ENCODE data around the gene STARD13.
"Not testable (repeated sequence)": the region's sequence is repeated elsewhere in the genome, so short reads cannot be mapped to it uniquely, and the experiment has no call there.

The STARD13 gene

DNA sequence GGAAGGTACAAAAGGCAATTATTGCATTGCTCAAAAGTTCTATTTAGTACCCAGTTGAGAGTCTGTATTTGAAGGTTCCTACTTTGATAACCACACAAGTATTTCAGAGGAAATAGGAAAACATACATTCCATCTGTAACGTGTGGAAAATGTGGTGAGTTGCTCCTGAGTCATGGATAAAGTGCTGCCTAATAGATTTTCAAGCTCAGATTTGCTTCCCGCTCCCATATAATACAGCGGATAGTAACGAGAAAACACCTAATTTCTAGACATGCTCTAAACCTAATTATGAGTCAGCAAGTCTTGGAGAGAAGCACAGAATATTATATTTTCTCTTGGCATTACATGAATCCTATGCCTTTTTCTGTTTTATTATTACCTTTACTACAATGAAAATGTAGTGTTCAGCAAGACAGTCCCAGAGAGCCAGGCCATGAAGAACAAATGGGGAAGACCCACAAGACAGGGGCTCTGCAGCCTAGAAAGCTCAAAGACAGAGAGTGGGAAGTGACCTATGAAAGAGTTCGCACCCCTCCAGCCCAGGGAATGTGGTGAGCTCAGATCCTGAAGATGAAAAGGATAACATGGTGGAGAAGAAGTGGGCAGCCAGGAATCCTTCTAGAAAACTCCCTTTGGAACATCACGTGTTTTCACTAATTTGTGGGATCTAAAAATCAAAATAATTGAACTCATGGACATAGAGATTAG lies 116.1 kb downstream of the STARD13 start:
- Histone ChIP-seq H3K27me3 (ENCODE audit: control insufficient read depth, insufficient read depth, low read length, poor library complexity, severe bottlenecking) (no peaks in the 10 kb centered on the region), H3K4me1 (ENCODE audit: control insufficient read depth, insufficient read depth, low read length) (no peaks in the 10 kb centered on the region), H3K27ac (ENCODE audit: insufficient read depth, low read depth, low read length, poor library complexity, severe bottlenecking) (no peak overlapping the region), H3K36me3 (ENCODE audit: control insufficient read depth, insufficient read depth, low read length) (no peaks in the 10 kb centered on the region), H3K9me3 (ENCODE audit: control insufficient read depth, low read length) (no peaks in the 10 kb centered on the region), H3K4me3 (ENCODE audit: insufficient read depth, low read depth, low read length) (no peak overlapping the region)
- WGBS, 2 experiments, result 94 to 95% methylated on average over 6 of the region's 6 CpGs

DNA sequence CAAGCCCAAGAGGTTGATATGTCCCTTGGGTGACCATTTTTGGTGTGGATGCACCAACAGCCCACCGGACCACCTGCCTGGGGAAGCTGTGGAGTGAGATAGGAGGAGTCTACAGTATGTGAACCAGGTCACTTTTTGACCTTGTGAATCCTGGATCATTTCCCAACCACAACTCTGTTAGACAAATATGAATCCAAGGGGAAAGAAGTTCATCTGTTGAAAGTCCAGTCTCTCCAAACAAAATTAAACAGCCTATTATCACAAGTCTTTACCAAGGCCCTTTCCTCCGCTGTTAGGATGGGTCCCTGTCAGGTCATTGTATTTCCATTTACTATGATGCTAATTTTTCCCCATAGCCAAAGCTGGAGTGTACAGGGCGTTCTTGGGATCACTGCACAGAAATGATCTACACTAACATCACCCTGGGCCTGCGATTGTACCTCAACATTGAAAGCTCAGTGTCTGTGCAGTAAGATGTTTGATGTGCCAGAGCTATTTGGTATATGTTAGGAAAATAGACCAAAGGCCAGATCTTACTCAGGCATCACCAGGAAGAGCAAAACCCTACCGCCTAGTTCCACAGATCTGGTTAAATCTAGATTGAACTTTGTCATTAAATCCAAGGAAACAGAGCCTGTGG lies 117.1 kb downstream of the STARD13 start:
- H3K9me3 ChIP-seq (ENCODE audit: control insufficient read depth, low read length), result no peaks in the 10 kb centered on the region
- H3K27me3 ChIP-seq (ENCODE audit: control insufficient read depth, insufficient read depth, low read length, poor library complexity, severe bottlenecking), result no peaks in the 10 kb centered on the region
- no peak overlapping the region for H3K27ac ChIP-seq (ENCODE audit: insufficient read depth, low read depth, low read length, poor library complexity, severe bottlenecking)
- H3K4me1 ChIP-seq (ENCODE audit: control insufficient read depth, insufficient read depth, low read length), result no peaks in the 10 kb centered on the region
- 89 to 96% methylated on average over 5 of the region's 5 CpGs for WGBS, 2 experiments
- no peaks in the 10 kb centered on the region for H3K36me3 ChIP-seq (ENCODE audit: control insufficient read depth, insufficient read depth, low read length)
- H3K4me3 ChIP-seq (ENCODE audit: insufficient read depth, low read depth, low read length), result no peak overlapping the region

DNA sequence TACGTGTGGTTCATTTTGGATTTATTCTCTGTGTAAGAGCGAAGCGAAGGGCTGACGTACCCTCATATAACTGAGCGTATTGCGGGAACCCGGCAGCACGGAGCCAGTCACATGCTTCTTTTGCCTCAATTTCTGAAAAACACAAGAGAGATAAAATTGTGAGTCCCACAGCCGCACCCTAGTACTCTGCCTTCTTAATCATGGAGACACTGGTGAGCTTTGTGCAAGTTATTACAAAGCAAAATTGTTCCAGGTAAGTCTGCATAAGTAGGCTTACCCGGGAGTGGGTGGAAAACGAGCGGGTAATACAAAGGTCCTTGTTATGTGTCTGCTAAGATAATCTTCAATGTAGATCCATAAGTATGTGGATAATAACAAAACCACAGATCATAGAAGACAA lies 118.1 kb downstream of the STARD13 start:
- Histone ChIP-seq H3K9me3 (ENCODE audit: control insufficient read depth, low read length) (no peaks in the 10 kb centered on the region), H3K27ac (ENCODE audit: insufficient read depth, low read depth, low read length, poor library complexity, severe bottlenecking) (no peak overlapping the region), H3K27me3 (ENCODE audit: control insufficient read depth, insufficient read depth, low read length, poor library complexity, severe bottlenecking) (no peaks in the 10 kb centered on the region), H3K4me3 (ENCODE audit: insufficient read depth, low read depth, low read length) (no peak overlapping the region), H3K36me3 (ENCODE audit: control insufficient read depth, insufficient read depth, low read length) (no peaks in the 10 kb centered on the region), H3K4me1 (ENCODE audit: control insufficient read depth, insufficient read depth, low read length) (no peaks in the 10 kb centered on the region)
- 90 to 93% methylated on average over 12 of the region's 12 CpGs for WGBS, 2 experiments

DNA sequence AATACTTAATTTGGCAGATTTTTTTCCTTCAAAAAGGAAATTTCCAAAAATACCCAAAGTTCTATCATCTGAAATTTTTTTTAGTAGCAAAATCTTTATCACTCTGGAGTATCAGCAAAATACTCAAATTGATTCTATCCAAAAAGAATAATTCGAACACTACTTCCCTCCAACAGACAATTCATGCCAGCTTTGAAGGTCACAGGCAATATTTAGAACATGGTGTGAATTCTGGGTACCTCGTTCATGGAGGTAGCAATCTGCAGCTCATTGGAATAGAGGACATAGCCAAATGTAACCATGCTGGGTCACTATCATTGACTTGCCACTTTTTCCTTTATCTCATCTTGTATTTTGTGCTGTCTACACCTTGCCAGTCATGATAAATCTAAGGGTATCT lies 119.8 kb downstream of the STARD13 start:
- Histone ChIP-seq H3K9me3 (ENCODE audit: control insufficient read depth, low read length) (no peaks in the 10 kb centered on the region), H3K27ac (ENCODE audit: insufficient read depth, low read depth, low read length, poor library complexity, severe bottlenecking) (no peak overlapping the region), H3K4me3 (ENCODE audit: insufficient read depth, low read depth, low read length) (no peak overlapping the region), H3K36me3 (ENCODE audit: control insufficient read depth, insufficient read depth, low read length) (no peaks in the 10 kb centered on the region), H3K4me1 (ENCODE audit: control insufficient read depth, insufficient read depth, low read length) (no peaks in the 10 kb centered on the region), H3K27me3 (ENCODE audit: control insufficient read depth, insufficient read depth, low read length, poor library complexity, severe bottlenecking) (no peaks in the 10 kb centered on the region)
- 85 to 87% methylated on average over 2 of the region's 2 CpGs for WGBS, 2 experiments

DNA sequence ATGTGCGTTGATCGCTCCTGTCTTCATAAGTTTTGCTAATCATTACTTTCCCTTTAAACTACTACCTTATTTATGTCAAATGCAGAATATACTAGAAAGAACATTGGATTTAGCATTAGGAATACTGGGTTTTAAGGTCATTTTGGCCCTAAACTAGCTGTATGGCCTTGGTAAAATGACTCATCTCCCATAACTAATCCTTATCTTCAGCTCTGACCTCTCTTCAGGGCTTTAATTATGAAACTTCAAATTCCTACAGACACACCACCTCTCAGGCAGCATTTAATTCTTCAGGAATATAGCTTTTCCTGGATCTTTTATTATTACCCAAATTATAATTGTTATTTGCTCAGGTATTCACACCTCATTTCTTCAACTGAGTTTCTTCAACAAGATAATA lies 121.2 kb downstream of the STARD13 start:
- Histone ChIP-seq H3K4me3 (ENCODE audit: insufficient read depth, low read depth, low read length) (no peak overlapping the region), H3K36me3 (ENCODE audit: control insufficient read depth, insufficient read depth, low read length) (no peaks in the 10 kb centered on the region), H3K27ac (ENCODE audit: insufficient read depth, low read depth, low read length, poor library complexity, severe bottlenecking) (no peak overlapping the region), H3K27me3 (ENCODE audit: control insufficient read depth, insufficient read depth, low read length, poor library complexity, severe bottlenecking) (no peaks in the 10 kb centered on the region), H3K9me3 (ENCODE audit: control insufficient read depth, low read length) (no peaks in the 10 kb centered on the region), H3K4me1 (ENCODE audit: control insufficient read depth, insufficient read depth, low read length) (no peaks in the 10 kb centered on the region)
- WGBS, 2 experiments, result 89% methylated on average over 2 of the region's 2 CpGs; no CpG with 5 or more reads in 1 of the 2 experiments

DNA sequence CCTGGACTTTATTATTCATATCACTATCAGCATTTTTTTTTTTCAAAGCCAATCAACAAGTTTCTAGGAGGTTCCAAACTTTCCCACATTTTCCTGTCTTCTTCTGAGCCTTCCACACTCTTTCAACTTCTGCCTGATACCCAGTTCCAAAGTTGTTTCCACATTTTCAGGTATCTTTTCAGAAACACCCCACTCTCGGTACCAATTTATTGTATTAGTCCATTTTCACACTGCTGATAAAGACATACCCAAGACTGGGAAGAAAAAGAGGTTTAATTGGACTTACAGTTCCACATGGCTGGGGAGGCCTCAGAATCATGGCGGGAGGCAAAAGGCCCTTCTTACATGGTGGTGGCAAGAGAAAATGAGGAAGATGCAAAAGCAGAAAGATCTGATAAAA lies 122.8 kb downstream of the STARD13 start:
- not testable (repeated sequence) for H3K4me1 ChIP-seq (ENCODE audit: control insufficient read depth, insufficient read depth, low read length); H3K36me3 ChIP-seq (ENCODE audit: control insufficient read depth, insufficient read depth, low read length); H3K9me3 ChIP-seq (ENCODE audit: control insufficient read depth, low read length); H3K27me3 ChIP-seq (ENCODE audit: control insufficient read depth, insufficient read depth, low read length, poor library complexity, severe bottlenecking); H3K4me3 ChIP-seq (ENCODE audit: insufficient read depth, low read depth, low read length); H3K27ac ChIP-seq (ENCODE audit: insufficient read depth, low read depth, low read length, poor library complexity, severe bottlenecking)
- 83 to 100% methylated on average over 2 of the region's 2 CpGs for WGBS, 2 experiments

DNA sequence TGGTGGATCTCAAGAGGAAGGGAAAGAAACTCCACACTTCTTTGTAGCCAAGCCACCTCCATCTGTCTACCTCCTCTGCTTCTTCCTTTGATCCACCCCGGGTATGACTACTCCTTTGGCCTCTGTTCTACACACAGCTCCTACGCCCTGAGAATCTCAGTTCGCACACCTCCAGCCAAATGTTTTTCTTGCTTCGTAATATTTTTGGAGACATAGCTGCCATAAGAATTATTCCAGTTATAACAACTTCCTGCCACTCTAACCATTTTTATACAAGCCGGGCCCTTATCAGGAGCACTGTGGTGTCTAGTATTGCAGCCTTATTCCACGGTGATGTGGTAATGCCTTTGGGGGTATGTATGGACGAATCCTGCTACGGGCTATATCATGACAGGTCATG lies 126.7 kb downstream of the STARD13 start:
- no peaks in the 10 kb centered on the region for H3K4me1 ChIP-seq (ENCODE audit: control insufficient read depth, insufficient read depth, low read length)
- no peaks in the 10 kb centered on the region for H3K9me3 ChIP-seq (ENCODE audit: control insufficient read depth, low read length)
- no peak overlapping the region for H3K27ac ChIP-seq (ENCODE audit: insufficient read depth, low read depth, low read length, poor library complexity, severe bottlenecking)
- no peaks in the 10 kb centered on the region for H3K27me3 ChIP-seq (ENCODE audit: control insufficient read depth, insufficient read depth, low read length, poor library complexity, severe bottlenecking)
- WGBS, 2 experiments, result 94 to 95% methylated on average over 8 of the region's 8 CpGs
- no peaks in the 10 kb centered on the region for H3K36me3 ChIP-seq (ENCODE audit: control insufficient read depth, insufficient read depth, low read length)
- H3K4me3 ChIP-seq (ENCODE audit: insufficient read depth, low read depth, low read length), result no peak overlapping the region

DNA sequence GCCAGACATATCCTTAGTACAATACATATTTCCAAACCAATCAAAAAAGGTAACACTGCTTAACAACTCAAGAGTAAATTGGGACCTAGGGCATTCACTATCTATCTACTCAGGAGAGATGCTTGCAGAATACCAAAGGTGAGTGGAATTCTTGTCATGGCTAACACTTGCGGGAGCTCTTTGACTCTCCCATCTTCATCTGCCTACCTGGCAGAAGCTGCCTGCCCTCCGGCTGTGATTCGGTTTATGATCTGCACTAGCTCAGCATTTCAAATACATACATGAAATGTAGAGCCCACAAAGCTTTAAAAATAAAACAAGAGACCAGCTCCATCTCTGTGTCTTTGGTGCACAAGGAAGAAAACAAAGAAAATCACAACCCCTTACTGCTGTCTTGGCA lies 127.3 kb downstream of the STARD13 start:
- Histone ChIP-seq H3K9me3 (ENCODE audit: control insufficient read depth, low read length) (no peaks in the 10 kb centered on the region), H3K4me3 (ENCODE audit: insufficient read depth, low read depth, low read length) (no peak overlapping the region), H3K4me1 (ENCODE audit: control insufficient read depth, insufficient read depth, low read length) (no peaks in the 10 kb centered on the region), H3K27me3 (ENCODE audit: control insufficient read depth, insufficient read depth, low read length, poor library complexity, severe bottlenecking) (no peaks in the 10 kb centered on the region), H3K36me3 (ENCODE audit: control insufficient read depth, insufficient read depth, low read length) (no peaks in the 10 kb centered on the region), H3K27ac (ENCODE audit: insufficient read depth, low read depth, low read length, poor library complexity, severe bottlenecking) (no peak overlapping the region)
- WGBS, 2 experiments, result 94 to 95% methylated on average over 3 of the region's 3 CpGs

DNA sequence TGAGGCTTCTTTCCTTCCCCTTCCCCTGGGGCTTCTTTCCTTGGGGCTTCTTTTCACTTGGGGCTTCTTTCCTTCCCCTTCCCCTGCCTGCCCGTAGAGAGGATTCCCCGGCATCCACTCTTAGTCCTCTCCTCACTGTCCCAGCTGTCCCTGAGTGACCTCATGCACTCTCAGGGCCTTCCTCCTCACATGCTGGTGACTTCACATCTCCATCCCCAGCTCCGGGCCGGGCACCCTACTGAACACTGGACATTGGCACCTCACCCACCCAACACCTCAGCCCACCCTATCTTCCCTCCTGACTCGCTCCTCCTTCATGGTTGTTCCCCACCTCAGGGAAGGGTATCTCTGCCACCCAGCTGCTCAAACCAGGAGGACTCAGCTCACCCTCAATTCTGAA lies 130.6 kb downstream of the STARD13 start:
- 92 to 93% methylated on average over 5 of the region's 5 CpGs for WGBS, 2 experiments
- H3K9me3 ChIP-seq (ENCODE audit: control insufficient read depth, low read length), result no peaks in the 10 kb centered on the region

DNA sequence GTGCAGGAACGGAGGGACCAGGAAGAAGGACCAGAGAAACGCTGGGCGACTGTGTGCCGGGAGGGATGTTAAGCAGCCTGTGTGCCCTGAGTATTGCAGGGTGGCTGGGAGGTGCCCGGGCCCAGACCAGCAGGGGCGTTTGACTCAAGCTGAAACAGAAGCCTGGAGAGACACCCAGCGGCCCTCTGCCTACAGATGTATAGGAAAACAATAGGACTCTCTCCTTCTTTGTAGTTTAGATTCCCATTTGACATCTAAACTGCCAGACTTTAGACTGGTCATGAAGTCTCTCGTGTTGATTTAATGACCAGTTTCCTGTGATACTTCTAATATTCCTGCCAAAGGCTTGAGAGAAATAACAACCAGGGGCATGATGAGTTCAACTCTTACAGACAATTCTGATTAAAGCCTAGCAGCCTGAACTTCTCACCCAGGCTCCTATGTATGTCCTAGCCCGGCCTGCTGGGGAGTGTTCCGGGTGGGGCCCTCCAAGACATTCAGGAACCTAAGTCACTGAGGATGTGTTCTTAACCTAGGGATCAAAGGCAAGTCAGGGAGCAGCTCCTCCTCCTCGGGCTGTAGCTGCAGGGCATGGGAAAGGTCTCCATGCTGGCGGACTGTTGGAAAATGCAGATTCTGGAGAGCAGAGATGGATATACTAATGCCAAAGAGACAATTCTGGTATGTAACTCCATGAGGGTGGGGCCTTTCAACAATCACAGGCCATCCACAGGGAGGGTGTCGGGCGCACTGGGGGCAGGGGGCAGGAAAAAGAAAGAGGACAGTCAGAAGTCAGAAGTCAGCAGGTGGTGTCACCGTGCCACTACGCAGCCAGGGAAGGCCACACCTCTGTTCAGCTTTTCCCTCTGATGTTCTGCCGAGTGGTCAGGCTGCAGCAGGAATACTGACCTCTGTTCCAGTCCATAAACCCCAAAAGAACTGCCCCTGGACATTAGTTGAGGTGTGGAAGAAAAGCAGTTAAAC lies 131.8 kb downstream of the STARD13 start:
- WGBS, 2 experiments, result 85% methylated on average over 17 of the region's 17 CpGs
- H3K4me1 ChIP-seq (ENCODE audit: control insufficient read depth, insufficient read depth, low read length), result no peaks in the 10 kb centered on the region
- no peaks in the 10 kb centered on the region for H3K36me3 ChIP-seq (ENCODE audit: control insufficient read depth, insufficient read depth, low read length)
- no peak overlapping the region for H3K27ac ChIP-seq (ENCODE audit: insufficient read depth, low read depth, low read length, poor library complexity, severe bottlenecking)
- H3K27me3 ChIP-seq (ENCODE audit: control insufficient read depth, insufficient read depth, low read length, poor library complexity, severe bottlenecking), result no peaks in the 10 kb centered on the region
- H3K9me3 ChIP-seq (ENCODE audit: control insufficient read depth, low read length), result no peaks in the 10 kb centered on the region
- H3K4me3 ChIP-seq (ENCODE audit: insufficient read depth, low read depth, low read length), result no peak overlapping the region

More for the DNA sequence above, 130.6 kb downstream of the STARD13 start:
- no peak overlapping the region for H3K27ac ChIP-seq (ENCODE audit: insufficient read depth, low read depth, low read length, poor library complexity, severe bottlenecking)
- no peaks in the 10 kb centered on the region for H3K27me3 ChIP-seq (ENCODE audit: control insufficient read depth, insufficient read depth, low read length, poor library complexity, severe bottlenecking)
- no peaks in the 10 kb centered on the region for H3K4me1 ChIP-seq (ENCODE audit: control insufficient read depth, insufficient read depth, low read length)
- no peak overlapping the region for H3K4me3 ChIP-seq (ENCODE audit: insufficient read depth, low read depth, low read length)
- H3K36me3 ChIP-seq (ENCODE audit: control insufficient read depth, insufficient read depth, low read length), result no peaks in the 10 kb centered on the region
